PC-9 (cell line): ENCODE measurements around the gene ING3. TPM values are rescaled to one million over a fixed set of nuclear protein-coding genes. Genes with fewer than 3 reads are reported as not detected.
A peak's percentile ranks its signal among the peaks of the same experiment; 100 is the strongest.

Experiments used
- BruUV-seq: library from RNA; stranded (reverse); fragments of 400-500 nt; replicated peaks from 2 replicates; lab custom pipeline; 2021; lab: Mats Ljungman, UMichigan
- CTCF ChIA-PET: fragments of 300-600 bp; sonication (Branson Sonifier 250); formaldehyde crosslinking; loops from one replicate; lab custom pipeline; 2022; ENCODE audit warnings: antibody characterized with exemption; lab: Charles Lee
- POLR2A ChIA-PET: fragments of 300-600 bp; sonication (Branson Sonifier 250); formaldehyde crosslinking; loops from one replicate; lab custom pipeline; 2022; ENCODE audit warnings: antibody characterized with exemption; ENCODE audit not compliant: unreplicated experiment; lab: Charles Lee
- DNase-seq, 2 experiments: peaks; one replicate each; pipeline versions ENCODE4 v3.0.0 to v3.0.0-alpha.2; 2015 to 2022; ENCODE audit warnings: mixed read lengths in 1 of 2
- H2AFZ ChIP-seq: fragments of 200-600 bp; sonication (generic); 2 replicates; pipeline ENCODE4 v1.8.1; 2017; ENCODE audit warnings: antibody characterized with exemption
- H3F3A ChIP-seq: fragments of 200-600 bp; sonication (generic); 2 replicates; pipeline ENCODE4 v1.8.1; 2017; ENCODE audit warnings: antibody characterized with exemption, mild to moderate bottlenecking, low read depth; ENCODE audit not compliant: insufficient read depth
- H3K27ac ChIP-seq: fragments of 200-600 bp; sonication (generic); 2 replicates; pipeline ENCODE4 v1.6.1; 2016; ENCODE audit warnings: mixed run types
- H3K27me3 ChIP-seq: fragments of 200-600 bp; sonication (generic); 2 replicates; pipeline ENCODE4 v1.6.1; 2016; ENCODE audit warnings: low read depth, mixed run types; ENCODE audit not compliant: insufficient read depth
- H3K36me3 ChIP-seq: fragments of 200-600 bp; sonication (generic); 2 replicates; pipeline ENCODE4 v1.6.1; 2016; ENCODE audit warnings: low read depth, mixed run types
- H3K4me1 ChIP-seq: fragments of 200-600 bp; sonication (generic); replicated peaks from 2 replicates; pipeline ENCODE4 v1.6.1; 2016; ENCODE audit warnings: mixed run types; ENCODE audit not compliant: insufficient read depth
- H3K4me2 ChIP-seq: fragments of 200-600 bp; sonication (generic); 2 replicates; pipeline ENCODE4 v1.6.1; 2017; ENCODE audit warnings: mixed run types
- H3K4me3 ChIP-seq: fragments of 200-600 bp; sonication (generic); 2 replicates; pipeline ENCODE4 v1.6.1; 2016; ENCODE audit warnings: mixed run types
- H3K79me2 ChIP-seq: fragments of 200-600 bp; sonication (generic); 2 replicates; pipeline ENCODE4 v1.6.1; 2017; ENCODE audit warnings: low read depth, mixed run types
- H3K9me2 ChIP-seq: fragments of 200-600 bp; sonication (generic); 2 replicates; pipeline ENCODE4 v1.8.1; 2017; ENCODE audit warnings: mild to moderate bottlenecking; ENCODE audit not compliant: insufficient read depth
- H3K9me3 ChIP-seq: fragments of 200-600 bp; sonication (generic); 2 replicates; pipeline ENCODE4 v1.8.1; 2016; ENCODE audit warnings: low read depth; ENCODE audit not compliant: insufficient read depth
- H4K20me1 ChIP-seq: fragments of 200-600 bp; sonication (generic); 2 replicates; pipeline ENCODE4 v1.8.1; 2017; ENCODE audit not compliant: insufficient read depth
- CTCF ChIP-seq: fragments of 200-600 bp; sonication (generic); conservative IDR thresholded peaks from 2 replicates; pipeline ENCODE4 v1.6.1; 2017; ENCODE audit warnings: mixed run types, antibody characterized with exemption, mild to moderate bottlenecking, moderate library complexity
- EZH2 ChIP-seq: fragments of 200-600 bp; sonication (generic); IDR thresholded peaks from 2 replicates; pipeline ENCODE4 v1.8.0; 2017; ENCODE audit warnings: antibody characterized with exemption, low read depth
- intact Hi-C: fragments of 100-400 bp; cut with micrococcal nuclease; formaldehyde crosslinking; loops from one replicate; pipeline ENCODE4 v1.10.0; 2022; ENCODE audit not compliant: unreplicated experiment
- total RNA-seq: library from RNA; stranded (reverse); gene quantifications from 2 replicates; pipeline ENCODE4 v1.2.3, GENCODE V29; 2021

Gene ING3
- total RNA-seq, 1 experiment from 2014 or later: 16.4 TPM

GRCh38 chr7:120949393-120949911 lies 1.1 kb upstream of the ING3 start:
- TF ChIP-seq EZH2 (no peak), CTCF (no peak)

GRCh38 chr7:120949998-120950538 lies 509 bp upstream of the ING3 start:
- BruUV-seq: no TSS peak
- Histone ChIP-seq H3K27me3 (no peaks in the 10 kb centered on the region), H3K9me2 (no peaks in the 10 kb centered on the region), H3K36me3 (peaks cover 10% of the 10 kb centered on the region), H3K9me3 (no peaks in the 10 kb centered on the region), H3K4me2 (peak overlapping the region; percentile 85), H3K27ac (peak overlapping the region; percentile 72), H3F3A (peaks cover 9% of the 10 kb centered on the region), H4K20me1 (peaks cover 5% of the 10 kb centered on the region; the same call in 1 of the 2 replicates), H2AFZ (peak overlapping the region; percentile 88), H3K4me3 (peak overlapping the region; percentile 80), H3K79me2 (peaks cover 20% of the 10 kb centered on the region), H3K4me1 (peaks cover 24% of the 10 kb centered on the region)
- DNase-seq: no peak
- TF ChIP-seq CTCF (no peak), EZH2 (no peak)
- ChIA-PET POLR2A (interaction anchor here (0.6 to 0.7 kb wide), 4 partner anchors 116 to 446 kb away, joined by 4 to 13 read pairs (median 10); partner anchors contain the start of gene FAM3C), CTCF (interaction anchor here (0.7 kb wide), 1 partner anchor 522 kb away, joined by 16 read pairs; no protein-coding TSS in a partner anchor)
- intact Hi-C loops: loop anchor here (1.0 to 10.0 kb wide), 4 partner anchors 37 to 365 kb away; partner anchors contain the start of gene TSPAN12

More at GRCh38 chr7:120949393-120949911, 1.1 kb upstream of the ING3 start:
- Histone ChIP-seq H3K4me2 (peak overlapping the region; percentile 85), H2AFZ (peak overlapping the region; percentile 88), H3K4me1 (peaks cover 24% of the 10 kb centered on the region), H3K9me2 (no peaks in the 10 kb centered on the region), H3K9me3 (no peaks in the 10 kb centered on the region), H3F3A (peaks cover 9% of the 10 kb centered on the region), H3K4me3 (peak overlapping the region; percentile 80), H3K79me2 (peaks cover 20% of the 10 kb centered on the region), H3K36me3 (peaks cover 10% of the 10 kb centered on the region), H3K27ac (peak overlapping the region; percentile 72), H3K27me3 (no peaks in the 10 kb centered on the region), H4K20me1 (peaks cover 5% of the 10 kb centered on the region; the same call in 1 of the 2 replicates)
- intact Hi-C loops: no loop called here
- BruUV-seq: no TSS peak
- CTCF ChIA-PET: no interaction called here
- no peak for DNase-seq
- POLR2A ChIA-PET: no interaction called here

- Histone ChIP-seq H3K4me3 (peak overlapping the region; percentile 83), H3K36me3 (peaks cover 15% of the 10 kb centered on the region), H3K9me3 (no peaks in the 10 kb centered on the region), H3F3A (peaks cover 9% of the 10 kb centered on the region), H3K4me2 (peak overlapping the region; percentile 91), H3K27me3 (no peaks in the 10 kb centered on the region), H3K9me2 (no peaks in the 10 kb centered on the region), H2AFZ (peak overlapping the region; percentile 76), H4K20me1 (peaks cover 5% of the 10 kb centered on the region; the same call in 1 of the 2 replicates), H3K27ac (peak overlapping the region; percentile 93), H3K4me1 (peaks cover 24% of the 10 kb centered on the region), H3K79me2 (peaks cover 20% of the 10 kb centered on the region)
- BruUV-seq: TSS peak; percentile 65
- TF ChIP-seq CTCF (no peak), EZH2 (no peak)
- intact Hi-C loops: loop anchor here (2.0 to 10.0 kb wide), 3 partner anchors 35 to 367 kb away; no protein-coding TSS in a partner anchor
- ChIA-PET CTCF (interaction anchor here (0.6 kb wide), 1 partner anchor 392 kb away, joined by 3 read pairs; no protein-coding TSS in a partner anchor), POLR2A (no interaction called here)
- no peak for DNase-seq
These were observed 727 bp downstream of the ING3 start for GRCh38 chr7:120951309-120951699.
